ENCODE data around the gene C17orf113. TPM values are rescaled to one million over a fixed set of nuclear protein-coding genes. Genes with fewer than 3 reads are reported as not detected.

Gene C17orf113
- total RNA-seq, 1 experiment from 2014 or later, result 2.3 TPM

DNA sequence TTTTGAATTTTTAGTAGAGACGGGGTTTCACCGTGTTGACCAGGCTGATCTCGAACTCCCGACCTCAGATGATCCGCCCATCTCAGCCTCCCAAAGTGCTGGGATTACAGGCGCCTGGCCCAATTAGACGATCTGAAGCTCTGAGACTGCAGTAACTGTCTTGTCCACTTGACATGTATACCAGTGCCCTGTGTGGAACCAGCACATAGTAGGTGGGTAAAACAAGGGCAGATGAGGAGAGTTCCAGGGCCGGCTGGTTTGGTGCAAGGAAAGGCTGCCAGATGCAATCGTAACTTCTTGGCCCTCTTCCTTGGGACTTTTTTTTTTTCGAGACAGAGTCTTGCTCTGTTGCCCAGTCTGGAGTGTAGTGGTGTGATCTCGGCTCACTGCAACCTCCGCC is 3.1 kb downstream of the C17orf113 start:
- H3K79me2 ChIP-seq (ENCODE audit: insufficient read depth, low read length), result no peaks in the 10 kb centered on the region
- CTCF ChIA-PET, result no interaction called here
- BruUV-seq (replicated peaks), result no TSS peak
- POLR2A ChIA-PET, result no interaction called here
- no peak overlapping the region for H3K9ac ChIP-seq (ENCODE audit: low read length)
- no peaks in the 10 kb centered on the region for H3K27me3 ChIP-seq (ENCODE audit: insufficient read depth, low read length)
- no peaks in the 10 kb centered on the region for H3K9me2 ChIP-seq (ENCODE audit: insufficient read depth)
- no peaks in the 10 kb centered on the region for H3K36me3 ChIP-seq (ENCODE audit: control insufficient read depth in 1 of 2, insufficient read depth in 2 of 2, low read length in 2 of 2)
- H4K20me1 ChIP-seq (ENCODE audit: insufficient read depth), result no peaks in the 10 kb centered on the region
- intact Hi-C loops (cut with micrococcal nuclease), result no loop called here
- ATAC-seq, result no peak
- DNase-seq (ENCODE audit: low read depth, low spot score), result no peak
- no peak overlapping the region for H3K4me3 ChIP-seq (replicated peaks in 1 of 2; ENCODE audit: low read depth in 1 of 2, low read length in 2 of 2)
- no peak overlapping the region for H3K27ac ChIP-seq (ENCODE audit: low read depth, low read length)
- H3K9me3 ChIP-seq (ENCODE audit: control insufficient read depth in 1 of 2, insufficient read depth in 1 of 2, low read depth in 1 of 2, low read length in 2 of 2), result no peaks in the 10 kb centered on the region
- peaks cover 8 to 22% of the 10 kb centered on the region in 2 experiments; a peak in 3 of 4 replicates for H3K4me1 ChIP-seq (ENCODE audit: control insufficient read depth in 1 of 2, insufficient read depth in 2 of 2, low read length in 2 of 2)
- RAD21 ChIA-PET (ENCODE audit: low non-redundant PET in 1 of 2, low total read pairs in 2 of 2, uncharacterized antibody in 2 of 2, unreplicated experiment in 2 of 2), result no interaction called here
- TF ChIP-seq SIN3A (IDR thresholded peaks at IDR 0.05; ENCODE audit: low read depth), result no peak
- TF ChIP-seq, protein P1, sequence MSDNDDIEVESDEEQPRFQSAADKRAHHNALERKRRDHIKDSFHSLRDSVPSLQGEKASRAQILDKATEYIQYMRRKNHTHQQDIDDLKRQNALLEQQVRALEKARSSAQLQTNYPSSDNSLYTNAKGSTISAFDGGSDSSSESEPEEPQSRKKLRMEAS (IDR thresholded peaks at IDR 0.05), result no peak
- no peak for TF ChIP-seq EZH2phosphoT487 (IDR thresholded peaks at IDR 0.05; ENCODE audit: borderline replicate concordance)
- no peak for TF ChIP-seq POLR2A (IDR thresholded peaks at IDR 0.05; ENCODE audit: borderline replicate concordance, extremely low read depth, insufficient read depth, insufficient read length)
- TF ChIP-seq EZH2 (IDR thresholded peaks at IDR 0.05), result no peak
- TF ChIP-seq RAD21 (IDR thresholded peaks at IDR 0.05; ENCODE audit: low read depth), result no peak
- no peak for TF ChIP-seq FOSL1 (IDR thresholded peaks at IDR 0.05; ENCODE audit: low read depth)
- no peak for TF ChIP-seq SP1 (IDR thresholded peaks at IDR 0.05; ENCODE audit: low read depth)
- no peak for TF ChIP-seq POLR2AphosphoS5 (IDR thresholded peaks at IDR 0.05; ENCODE audit: low read depth, low read length)
- no peak overlapping the region for H2AFZ ChIP-seq (ENCODE audit: low read depth, low read length, poor library complexity, severe bottlenecking)
- no peak overlapping the region for H3K4me2 ChIP-seq (ENCODE audit: low read length)

DNA sequence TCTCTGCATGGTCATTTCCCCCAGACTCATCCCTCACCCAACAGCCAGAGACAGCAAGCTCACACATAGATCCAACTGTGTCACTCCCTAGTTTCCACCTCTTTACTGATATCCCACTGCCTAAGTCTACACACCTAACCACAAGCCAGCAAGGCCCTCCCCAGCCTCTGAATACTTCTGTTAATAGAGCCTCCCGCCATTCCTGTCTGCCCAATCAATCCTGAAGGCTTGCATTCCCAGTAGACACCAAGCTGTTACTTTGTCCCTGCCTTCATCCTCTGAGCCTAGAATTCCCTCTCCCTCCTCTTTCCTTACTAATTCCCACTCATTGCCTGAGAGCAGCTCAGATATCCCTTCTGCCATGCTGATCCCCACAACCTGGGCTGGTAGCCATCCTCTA is 4.7 kb downstream of the C17orf113 start:
- no peaks in the 10 kb centered on the region for H3K9me3 ChIP-seq (ENCODE audit: control insufficient read depth in 1 of 2, insufficient read depth in 1 of 2, low read depth in 1 of 2, low read length in 2 of 2)
- ChIA-PET RAD21 (ENCODE audit: low non-redundant PET in 1 of 2, low total read pairs in 2 of 2, uncharacterized antibody in 2 of 2, unreplicated experiment in 2 of 2) (no interaction called here), POLR2A (no interaction called here), CTCF (no interaction called here)
- DNase-seq (ENCODE audit: low read depth, low spot score), result no peak
- H3K27ac ChIP-seq (ENCODE audit: low read depth, low read length), result no peak overlapping the region
- H4K20me1 ChIP-seq (ENCODE audit: insufficient read depth), result no peaks in the 10 kb centered on the region
- H3K4me2 ChIP-seq (ENCODE audit: low read length), result no peak overlapping the region
- no peak overlapping the region for H2AFZ ChIP-seq (ENCODE audit: low read depth, low read length, poor library complexity, severe bottlenecking)
- no peaks in the 10 kb centered on the region for H3K79me2 ChIP-seq (ENCODE audit: insufficient read depth, low read length)
- H3K4me1 ChIP-seq (ENCODE audit: control insufficient read depth in 1 of 2, insufficient read depth in 2 of 2, low read length in 2 of 2), result peaks cover 4 to 10% of the 10 kb centered on the region in 2 experiments; a peak in 3 of 4 replicates
- no peak for ATAC-seq
- H3K36me3 ChIP-seq (ENCODE audit: control insufficient read depth in 1 of 2, insufficient read depth in 2 of 2, low read length in 2 of 2), result no peaks in the 10 kb centered on the region
- intact Hi-C loops (cut with micrococcal nuclease), result no loop called here
- no peak overlapping the region for H3K4me3 ChIP-seq (replicated peaks in 1 of 2; ENCODE audit: low read depth in 1 of 2, low read length in 2 of 2)
- H3K9ac ChIP-seq (ENCODE audit: low read length), result no peak overlapping the region
- H3K27me3 ChIP-seq (ENCODE audit: insufficient read depth, low read length), result no peaks in the 10 kb centered on the region
- H3K9me2 ChIP-seq (ENCODE audit: insufficient read depth), result no peaks in the 10 kb centered on the region
- no TSS peak for BruUV-seq (replicated peaks)
- TF ChIP-seq FOSL1 (IDR thresholded peaks at IDR 0.05; ENCODE audit: low read depth) (no peak), YY1 (IDR thresholded peaks at IDR 0.05; ENCODE audit: extremely low read depth, insufficient replicate concordance, low read depth, low read length) (no peak), CBX3 (IDR thresholded peaks at IDR 0.05; ENCODE audit: low read depth) (no peak), ZFX (IDR thresholded peaks at IDR 0.05) (no peak), SP1 (IDR thresholded peaks at IDR 0.05; ENCODE audit: low read depth) (no peak), SIN3A (IDR thresholded peaks at IDR 0.05; ENCODE audit: low read depth) (no peak), EZH2phosphoT487 (IDR thresholded peaks at IDR 0.05; ENCODE audit: borderline replicate concordance) (no peak), JUND (IDR thresholded peaks at IDR 0.05) (no peak), SRF (IDR thresholded peaks at IDR 0.05; ENCODE audit: low read depth) (no peak), RAD21 (IDR thresholded peaks at IDR 0.05; ENCODE audit: low read depth) (no peak)
- TF ChIP-seq, protein P2, sequence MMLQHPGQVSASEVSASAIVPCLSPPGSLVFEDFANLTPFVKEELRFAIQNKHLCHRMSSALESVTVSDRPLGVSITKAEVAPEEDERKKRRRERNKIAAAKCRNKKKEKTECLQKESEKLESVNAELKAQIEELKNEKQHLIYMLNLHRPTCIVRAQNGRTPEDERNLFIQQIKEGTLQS (IDR thresholded peaks at IDR 0.05), result no peak
- TF ChIP-seq, protein P3, sequence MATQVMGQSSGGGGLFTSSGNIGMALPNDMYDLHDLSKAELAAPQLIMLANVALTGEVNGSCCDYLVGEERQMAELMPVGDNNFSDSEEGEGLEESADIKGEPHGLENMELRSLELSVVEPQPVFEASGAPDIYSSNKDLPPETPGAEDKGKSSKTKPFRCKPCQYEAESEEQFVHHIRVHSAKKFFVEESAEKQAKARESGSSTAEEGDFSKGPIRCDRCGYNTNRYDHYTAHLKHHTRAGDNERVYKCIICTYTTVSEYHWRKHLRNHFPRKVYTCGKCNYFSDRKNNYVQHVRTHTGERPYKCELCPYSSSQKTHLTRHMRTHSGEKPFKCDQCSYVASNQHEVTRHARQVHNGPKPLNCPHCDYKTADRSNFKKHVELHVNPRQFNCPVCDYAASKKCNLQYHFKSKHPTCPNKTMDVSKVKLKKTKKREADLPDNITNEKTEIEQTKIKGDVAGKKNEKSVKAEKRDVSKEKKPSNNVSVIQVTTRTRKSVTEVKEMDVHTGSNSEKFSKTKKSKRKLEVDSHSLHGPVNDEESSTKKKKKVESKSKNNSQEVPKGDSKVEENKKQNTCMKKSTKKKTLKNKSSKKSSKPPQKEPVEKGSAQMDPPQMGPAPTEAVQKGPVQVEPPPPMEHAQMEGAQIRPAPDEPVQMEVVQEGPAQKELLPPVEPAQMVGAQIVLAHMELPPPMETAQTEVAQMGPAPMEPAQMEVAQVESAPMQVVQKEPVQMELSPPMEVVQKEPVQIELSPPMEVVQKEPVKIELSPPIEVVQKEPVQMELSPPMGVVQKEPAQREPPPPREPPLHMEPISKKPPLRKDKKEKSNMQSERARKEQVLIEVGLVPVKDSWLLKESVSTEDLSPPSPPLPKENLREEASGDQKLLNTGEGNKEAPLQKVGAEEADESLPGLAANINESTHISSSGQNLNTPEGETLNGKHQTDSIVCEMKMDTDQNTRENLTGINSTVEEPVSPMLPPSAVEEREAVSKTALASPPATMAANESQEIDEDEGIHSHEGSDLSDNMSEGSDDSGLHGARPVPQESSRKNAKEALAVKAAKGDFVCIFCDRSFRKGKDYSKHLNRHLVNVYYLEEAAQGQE (IDR thresholded peaks at IDR 0.05; ENCODE audit: low read depth), result no peak
- TF ChIP-seq, protein P4, sequence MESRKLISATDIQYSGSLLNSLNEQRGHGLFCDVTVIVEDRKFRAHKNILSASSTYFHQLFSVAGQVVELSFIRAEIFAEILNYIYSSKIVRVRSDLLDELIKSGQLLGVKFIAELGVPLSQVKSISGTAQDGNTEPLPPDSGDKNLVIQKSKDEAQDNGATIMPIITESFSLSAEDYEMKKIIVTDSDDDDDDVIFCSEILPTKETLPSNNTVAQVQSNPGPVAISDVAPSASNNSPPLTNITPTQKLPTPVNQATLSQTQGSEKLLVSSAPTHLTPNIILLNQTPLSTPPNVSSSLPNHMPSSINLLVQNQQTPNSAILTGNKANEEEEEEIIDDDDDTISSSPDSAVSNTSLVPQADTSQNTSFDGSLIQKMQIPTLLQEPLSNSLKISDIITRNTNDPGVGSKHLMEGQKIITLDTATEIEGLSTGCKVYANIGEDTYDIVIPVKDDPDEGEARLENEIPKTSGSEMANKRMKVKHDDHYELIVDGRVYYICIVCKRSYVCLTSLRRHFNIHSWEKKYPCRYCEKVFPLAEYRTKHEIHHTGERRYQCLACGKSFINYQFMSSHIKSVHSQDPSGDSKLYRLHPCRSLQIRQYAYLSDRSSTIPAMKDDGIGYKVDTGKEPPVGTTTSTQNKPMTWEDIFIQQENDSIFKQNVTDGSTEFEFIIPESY (IDR thresholded peaks at IDR 0.05; ENCODE audit: extremely low read depth, insufficient replicate concordance, low read length), result no peak

Data from HCT116 (cell line).